22Rv1 (cell line): ENCODE results near the gene PLTP.

ENCODE experiments used
- ZFX ChIP-seq: fragments of 450-650 bp; IDR thresholded peaks from 2 replicates; pipeline ENCODE4 v1.6.1; 2017; ENCODE audit warnings: antibody characterized with exemption, borderline replicate concordance
- TF ChIP-seq, protein P1 (sequence below): fragments of 450-650 bp; IDR thresholded peaks from 2 replicates; pipeline ENCODE4 v1.5.1; 2017; ENCODE audit warnings: mild to moderate bottlenecking

- TF ChIP-seq, protein P1, sequence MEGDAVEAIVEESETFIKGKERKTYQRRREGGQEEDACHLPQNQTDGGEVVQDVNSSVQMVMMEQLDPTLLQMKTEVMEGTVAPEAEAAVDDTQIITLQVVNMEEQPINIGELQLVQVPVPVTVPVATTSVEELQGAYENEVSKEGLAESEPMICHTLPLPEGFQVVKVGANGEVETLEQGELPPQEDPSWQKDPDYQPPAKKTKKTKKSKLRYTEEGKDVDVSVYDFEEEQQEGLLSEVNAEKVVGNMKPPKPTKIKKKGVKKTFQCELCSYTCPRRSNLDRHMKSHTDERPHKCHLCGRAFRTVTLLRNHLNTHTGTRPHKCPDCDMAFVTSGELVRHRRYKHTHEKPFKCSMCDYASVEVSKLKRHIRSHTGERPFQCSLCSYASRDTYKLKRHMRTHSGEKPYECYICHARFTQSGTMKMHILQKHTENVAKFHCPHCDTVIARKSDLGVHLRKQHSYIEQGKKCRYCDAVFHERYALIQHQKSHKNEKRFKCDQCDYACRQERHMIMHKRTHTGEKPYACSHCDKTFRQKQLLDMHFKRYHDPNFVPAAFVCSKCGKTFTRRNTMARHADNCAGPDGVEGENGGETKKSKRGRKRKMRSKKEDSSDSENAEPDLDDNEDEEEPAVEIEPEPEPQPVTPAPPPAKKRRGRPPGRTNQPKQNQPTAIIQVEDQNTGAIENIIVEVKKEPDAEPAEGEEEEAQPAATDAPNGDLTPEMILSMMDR: no peak
- no peak for TF ChIP-seq ZFX
Observed at GRCh38 chr20:45951925-45952834, 40.2 kb upstream of the PLTP start.
